CD4-positive, alpha-beta T cell treated with Interleukin-1 beta for 1 hour (primary cell): ENCODE results near the gene ANAPC10.
A peak's percentile ranks its signal among the peaks of the same experiment; 100 is the strongest.
"Not testable (repeated sequence)": the region's sequence is repeated elsewhere in the genome, so short reads cannot be mapped to it uniquely, and the experiment has no call there.

Experiments
- DNase-seq, 2 donors: peaks; one replicate each; pipeline ENCODE4 v3.0.0-alpha.2; 2020 to 2022

Gene ANAPC10

DNA sequence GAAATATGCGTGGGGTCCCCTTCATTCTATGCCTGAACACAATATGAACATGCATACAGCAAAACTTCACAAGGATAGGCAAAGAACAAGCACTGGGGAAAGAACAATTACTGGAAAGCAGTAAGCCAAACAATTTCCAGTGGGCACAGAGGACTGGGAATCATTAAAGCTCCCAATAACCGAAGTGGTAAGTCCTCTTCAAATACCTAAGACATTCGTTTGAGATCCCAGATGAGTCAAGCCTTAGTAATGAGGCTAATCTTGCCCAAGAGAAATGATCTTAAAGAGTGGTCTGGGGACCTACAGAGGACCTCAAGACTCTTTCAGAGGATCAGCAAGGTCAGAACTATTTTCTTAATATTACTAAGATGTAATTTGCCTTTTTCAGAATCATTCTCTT lies 28.6 kb downstream of the ANAPC10 start:
- no peak for DNase-seq

- no peak for DNase-seq
These were observed 31.9 kb downstream of the ANAPC10 start for GRCh38 chr4:145066063-145066501.

GRCh38 chr4:145061318-145061920 lies 36.6 kb downstream of the ANAPC10 start:
- DNase-seq: peak in 1 of 2 donors; percentile 50

DNA sequence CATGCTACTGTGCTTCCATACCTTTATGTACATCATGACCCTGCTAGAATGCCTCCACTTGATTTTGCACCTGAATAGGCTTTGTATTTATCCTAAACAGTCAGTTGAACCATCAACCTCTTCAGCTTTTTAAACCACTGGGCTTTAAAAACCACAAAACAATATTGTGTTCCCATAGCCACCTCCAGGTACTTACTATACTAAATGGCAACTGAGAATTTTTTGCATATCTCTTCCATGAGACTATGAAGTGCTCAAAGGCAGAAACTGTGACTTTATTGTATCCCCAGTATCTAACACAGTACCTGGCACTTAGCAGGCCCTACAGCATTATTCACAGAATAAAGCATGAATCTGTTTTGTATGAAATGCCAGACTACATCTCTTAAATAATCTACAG lies 39.7 kb downstream of the ANAPC10 start:
- no peak for DNase-seq

GRCh38 chr4:145056325-145057130 lies 41.5 kb downstream of the ANAPC10 start:
- no peak for DNase-seq

GRCh38 chr4:145055533-145056257 lies 42.3 kb downstream of the ANAPC10 start:
- no peak for DNase-seq

DNA sequence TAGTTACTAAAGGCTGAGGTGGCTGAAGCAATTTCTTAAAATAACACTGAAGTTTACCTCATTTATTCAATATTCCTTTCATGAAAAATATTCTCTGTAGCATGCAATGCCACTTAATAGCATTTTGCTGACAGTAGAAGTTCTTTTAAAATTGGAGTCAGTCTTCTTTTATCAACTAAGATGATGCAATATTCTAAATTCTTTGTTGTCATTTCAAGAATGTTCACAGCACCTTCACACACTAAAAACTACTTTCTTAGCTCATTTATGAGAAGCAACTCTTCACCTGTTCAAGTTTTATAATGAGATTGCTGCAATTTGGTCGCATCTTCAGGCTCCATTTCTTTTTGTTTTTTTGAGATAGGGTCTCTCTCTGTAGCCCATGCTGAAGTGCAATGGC lies 48.8 kb downstream of the ANAPC10 start:
- no peak for DNase-seq

- no peak for DNase-seq
These were observed 49.2 kb downstream of the ANAPC10 start for GRCh38 chr4:145048817-145049216.

- no peak for DNase-seq
These were observed 50.8 kb downstream of the ANAPC10 start for GRCh38 chr4:145047151-145047550.

DNA sequence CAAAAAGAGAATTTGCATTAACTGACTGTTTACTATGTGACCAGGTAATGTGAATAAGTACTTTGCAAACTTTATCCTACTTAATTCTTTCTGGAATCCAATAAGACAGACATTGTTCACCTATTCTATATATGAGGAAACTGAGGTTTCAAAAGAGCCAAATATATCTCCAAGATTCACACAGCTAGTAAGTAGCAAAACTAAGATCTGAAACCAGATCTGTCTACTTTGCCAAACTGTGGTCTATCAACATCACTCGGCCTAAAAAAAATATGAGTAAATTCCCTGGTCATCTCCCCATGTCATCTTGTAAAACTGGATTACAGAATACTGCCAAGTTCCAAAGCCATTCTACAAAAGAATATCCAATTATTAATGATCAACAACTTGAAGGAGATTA lies 52.8 kb downstream of the ANAPC10 start:
- DNase-seq: no peak

DNA sequence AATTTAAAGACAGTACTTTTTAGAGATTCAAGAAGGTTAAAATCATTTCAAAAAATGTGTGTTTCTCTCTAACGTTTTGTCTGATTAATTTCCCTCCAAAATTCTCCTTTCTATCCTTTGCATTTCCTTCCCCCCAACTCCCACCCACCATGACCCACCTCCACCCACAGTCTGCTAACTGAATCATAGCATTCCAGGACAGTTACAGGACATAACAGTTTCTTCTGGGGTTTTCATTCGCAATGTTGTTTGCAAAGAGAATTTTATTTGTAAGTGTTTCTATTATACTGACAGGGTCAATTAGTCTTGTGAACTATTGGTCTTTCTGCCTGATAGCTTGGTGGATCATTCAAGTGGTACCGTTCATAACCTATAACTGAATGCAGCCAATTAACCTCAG lies 53.7 kb downstream of the ANAPC10 start:
- DNase-seq: no peak

DNA sequence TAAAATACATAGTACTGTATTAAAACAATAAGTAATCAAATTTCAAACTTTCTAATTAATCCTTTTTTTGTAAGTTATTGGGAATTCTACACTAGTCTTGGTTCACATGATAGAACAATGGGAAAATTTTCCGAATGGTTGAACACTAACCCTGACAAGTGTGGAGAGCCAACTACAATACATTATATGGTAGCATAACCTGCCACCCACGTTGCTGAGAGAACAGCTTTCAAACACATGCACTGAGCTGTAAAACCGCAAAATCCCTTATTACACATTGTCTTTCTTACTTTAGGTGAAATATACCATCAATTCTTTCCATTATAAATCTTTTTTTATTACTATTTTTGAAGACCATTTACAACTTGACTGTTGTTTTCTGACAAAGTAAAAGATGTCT lies 54.7 kb downstream of the ANAPC10 start:
- no peak for DNase-seq

- no peak for DNase-seq
These were observed 55.3 kb downstream of the ANAPC10 start for GRCh38 chr4:145042601-145043285.

- no peak for DNase-seq
These were observed 56.6 kb downstream of the ANAPC10 start for GRCh38 chr4:145041378-145041777.

GRCh38 chr4:145035494-145036136 lies 62.4 kb downstream of the ANAPC10 start:
- DNase-seq: no peak

DNA sequence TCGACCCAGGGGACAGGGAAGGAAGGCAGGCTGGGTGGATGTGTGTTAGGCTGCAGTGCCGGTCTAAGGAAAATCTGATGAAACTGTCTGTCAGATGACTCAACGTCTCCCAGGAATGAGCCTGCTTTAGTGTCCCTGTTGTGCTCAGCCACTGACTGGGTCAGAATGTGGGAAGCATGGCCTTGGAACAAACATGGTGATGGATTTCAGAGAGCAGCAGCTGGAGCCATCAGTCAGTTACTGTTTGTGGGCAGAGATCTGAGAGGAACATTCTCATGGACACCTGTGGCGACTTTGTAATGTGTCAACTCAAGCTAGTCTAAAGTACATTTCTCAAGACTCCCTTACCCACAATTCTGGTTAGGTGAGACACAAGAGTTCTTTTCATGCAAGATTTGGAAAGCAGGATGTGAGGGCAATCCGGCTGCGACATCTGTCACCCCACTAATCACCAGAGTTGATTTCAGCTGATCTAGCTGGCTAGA lies 63.2 kb downstream of the ANAPC10 start:
- DNase-seq: no peak

DNA sequence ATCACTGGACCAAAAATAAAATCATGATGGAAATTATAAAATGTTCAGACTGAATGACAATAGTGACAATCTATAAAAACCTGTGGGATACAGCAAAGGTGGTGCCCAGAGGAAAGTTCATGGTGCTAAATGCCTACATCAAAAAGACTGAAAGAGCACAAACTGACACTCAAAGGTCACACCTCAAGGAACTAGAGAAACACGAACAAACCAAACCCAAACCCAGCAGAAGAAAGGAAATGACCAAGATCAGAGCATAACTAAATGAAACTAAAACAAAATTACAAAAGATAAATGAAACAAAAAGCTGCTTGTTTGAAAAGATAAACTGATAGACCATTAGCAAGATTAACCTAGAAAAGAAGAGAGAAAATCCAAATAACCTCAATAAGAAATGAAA lies 78.7 kb downstream of the ANAPC10 start:
- peak in 1 of 2 donors; percentile 10 for DNase-seq

DNA sequence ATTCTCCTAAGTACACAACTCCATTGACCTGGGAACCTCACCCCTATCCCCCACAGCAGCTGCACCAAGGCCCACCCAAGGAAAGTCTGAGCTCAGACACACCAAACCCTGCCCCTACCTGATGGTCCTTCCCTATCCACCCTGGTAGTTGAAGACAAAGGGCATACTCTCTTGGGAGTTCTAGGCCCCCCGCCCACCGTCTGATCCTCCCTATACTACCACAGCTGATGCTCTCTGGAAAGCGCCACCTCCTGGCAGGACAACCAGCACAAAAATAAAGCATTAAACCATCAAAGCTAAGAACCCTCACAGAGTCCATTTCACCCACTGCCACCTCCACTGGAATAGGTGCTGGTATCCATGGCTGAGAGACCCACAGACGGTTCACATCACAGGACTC lies 83.6 kb downstream of the ANAPC10 start:
- no peak for DNase-seq

GRCh38 chr4:145012841-145013240 lies 85.2 kb downstream of the ANAPC10 start:
- peak in 1 of 2 donors; percentile 1 for DNase-seq

- DNase-seq: no peak
These were observed 86.4 kb downstream of the ANAPC10 start for GRCh38 chr4:145011636-145012035.

GRCh38 chr4:145010315-145010714 lies 87.7 kb downstream of the ANAPC10 start:
- DNase-seq: not testable (repeated sequence)

- DNase-seq: no peak
These were observed 94.3 kb downstream of the ANAPC10 start for GRCh38 chr4:145003675-145004074.

DNA sequence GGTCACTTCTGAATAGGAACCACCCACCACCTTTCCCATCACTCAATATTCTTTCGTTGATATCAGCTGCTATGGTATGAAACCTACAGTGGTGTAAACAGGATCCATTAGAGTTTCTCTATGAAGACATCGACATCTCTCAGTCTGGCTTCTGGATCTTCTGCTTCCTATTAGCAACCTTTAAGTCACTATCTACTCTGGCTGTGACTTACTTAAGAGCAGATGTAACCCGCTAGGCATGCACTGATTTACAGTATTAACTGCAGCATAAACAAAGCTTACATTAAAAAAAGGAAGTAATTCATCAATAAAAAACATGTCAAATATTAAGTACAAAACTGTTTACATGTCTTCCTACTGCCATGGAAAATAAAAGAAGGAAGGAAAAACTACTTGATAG lies 96.4 kb downstream of the ANAPC10 start:
- no peak for DNase-seq
